ENCODE results near the gene DCAF7. TPM values are rescaled to one million over a fixed set of nuclear protein-coding genes. Genes with fewer than 3 reads are reported as not detected.

DCAF7 gene
- total RNA-seq, 6 experiments from 2014 or later, result 14.9 to 31.0 (median 26.7) TPM

DNA sequence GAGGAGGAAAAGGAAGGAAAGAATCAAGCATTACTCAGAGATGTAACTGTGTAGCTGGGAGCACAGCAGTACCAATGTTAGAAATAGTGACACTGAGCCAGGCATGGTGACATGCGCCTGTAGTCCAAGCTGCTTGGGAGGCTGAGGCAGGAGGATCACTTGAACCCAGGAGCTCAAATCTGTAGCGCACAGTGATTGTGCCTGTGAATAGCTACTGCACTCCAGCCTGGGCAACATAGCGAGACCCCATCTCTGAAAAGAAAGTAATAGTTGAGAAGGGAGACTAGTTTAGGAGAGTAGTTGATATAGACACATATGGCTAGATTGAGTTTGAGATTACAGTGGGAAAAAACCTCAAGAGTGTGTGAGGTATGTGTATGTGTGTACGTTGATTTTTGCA is 89.8 kb downstream of the DCAF7 start:
- Histone ChIP-seq H3K9me3 (no peaks in the 10 kb centered on the region), H3K27me3 (no peaks in the 10 kb centered on the region), H3K27ac (no peak overlapping the region), H3K36me3 (peaks cover 0 to 10% (median 0%) of the 10 kb centered on the region in 4 donors), H3K4me3 (no peak overlapping the region), H3K4me1 (no peaks in the 10 kb centered on the region)
- DNase-seq (no peak), ATAC-seq (no peak)
- WGBS (ENCODE audit: insufficient coverage, low coverage, low lambda C conversion rate, missing lambda C conversion rate), result 100% methylated on average over 2 of the region's 4 CpGs
- TF ChIP-seq, protein P1, sequence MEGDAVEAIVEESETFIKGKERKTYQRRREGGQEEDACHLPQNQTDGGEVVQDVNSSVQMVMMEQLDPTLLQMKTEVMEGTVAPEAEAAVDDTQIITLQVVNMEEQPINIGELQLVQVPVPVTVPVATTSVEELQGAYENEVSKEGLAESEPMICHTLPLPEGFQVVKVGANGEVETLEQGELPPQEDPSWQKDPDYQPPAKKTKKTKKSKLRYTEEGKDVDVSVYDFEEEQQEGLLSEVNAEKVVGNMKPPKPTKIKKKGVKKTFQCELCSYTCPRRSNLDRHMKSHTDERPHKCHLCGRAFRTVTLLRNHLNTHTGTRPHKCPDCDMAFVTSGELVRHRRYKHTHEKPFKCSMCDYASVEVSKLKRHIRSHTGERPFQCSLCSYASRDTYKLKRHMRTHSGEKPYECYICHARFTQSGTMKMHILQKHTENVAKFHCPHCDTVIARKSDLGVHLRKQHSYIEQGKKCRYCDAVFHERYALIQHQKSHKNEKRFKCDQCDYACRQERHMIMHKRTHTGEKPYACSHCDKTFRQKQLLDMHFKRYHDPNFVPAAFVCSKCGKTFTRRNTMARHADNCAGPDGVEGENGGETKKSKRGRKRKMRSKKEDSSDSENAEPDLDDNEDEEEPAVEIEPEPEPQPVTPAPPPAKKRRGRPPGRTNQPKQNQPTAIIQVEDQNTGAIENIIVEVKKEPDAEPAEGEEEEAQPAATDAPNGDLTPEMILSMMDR (IDR thresholded peaks at IDR 0.05), result no peak
- no peak for TF ChIP-seq POLR2A (IDR thresholded peaks at IDR 0.05)
- intact Hi-C loops (cut with DNase I), result no loop called here

DNA sequence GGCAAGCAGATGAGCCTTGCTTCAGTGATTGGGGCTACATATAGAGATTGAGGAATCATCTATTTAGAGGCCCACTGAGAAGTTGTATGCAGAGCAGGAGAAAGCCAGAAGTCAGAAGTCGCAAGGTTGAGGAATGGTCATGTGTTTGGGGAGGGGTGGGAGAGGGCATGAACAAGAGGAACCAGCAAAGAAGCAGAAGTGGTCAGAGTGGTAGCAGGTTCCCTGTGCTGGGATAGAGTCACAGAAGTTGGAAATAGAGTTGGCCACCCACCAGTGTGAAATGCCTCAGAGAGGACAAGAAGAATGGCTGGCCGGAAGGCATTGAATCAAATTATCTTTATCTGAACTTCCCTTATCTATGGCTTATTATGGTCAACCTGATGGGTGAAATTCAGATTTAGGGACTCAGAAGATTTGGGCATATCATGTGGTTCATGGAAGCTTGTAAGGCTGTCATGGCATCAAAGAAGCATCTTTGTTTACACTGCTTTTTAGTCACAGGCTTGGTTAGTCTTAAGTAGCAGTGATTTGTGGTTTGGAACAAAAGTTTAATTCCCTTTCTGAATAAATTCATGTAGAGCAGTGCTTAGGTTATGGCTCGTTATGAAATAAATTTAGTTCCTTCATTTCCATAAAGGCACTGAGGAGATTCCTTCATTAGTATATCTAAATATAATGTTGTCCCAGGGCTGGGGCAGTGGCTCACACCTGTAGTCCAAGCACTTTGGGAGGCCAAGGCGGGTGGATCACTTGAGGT is 91.6 kb downstream of the DCAF7 start:
- H3K27ac ChIP-seq, result no peak overlapping the region
- peaks cover 0 to 6% (median 0%) of the 10 kb centered on the region in 4 donors for H3K36me3 ChIP-seq
- TF ChIP-seq, protein P1 (IDR thresholded peaks at IDR 0.05), result no peak
- TF ChIP-seq POLR2A (IDR thresholded peaks at IDR 0.05), result no peak
- no peak overlapping the region for H3K4me3 ChIP-seq
- 64% methylated on average over 4 of the region's 4 CpGs for WGBS (ENCODE audit: insufficient coverage, low coverage, low lambda C conversion rate, missing lambda C conversion rate)
- no peak for DNase-seq
- intact Hi-C loops (cut with DNase I), result no loop called here
- H3K4me1 ChIP-seq, result no peaks in the 10 kb centered on the region
- ATAC-seq, result peak; percentile 59 to 82 (median 74)
- H3K27me3 ChIP-seq, result no peaks in the 10 kb centered on the region
- no peaks in the 10 kb centered on the region for H3K9me3 ChIP-seq

Small RNA genes within 50 kb of the gene (small RNA-seq; reads per million reads assigned to genes)
- 0 reads per million in 2 experiments for gene RNU6-288P

Other genes starting within 250 kb of the DCAF7 start
- gene CYB561, start 104.2 kb upstream of the DCAF7 start, total RNA-seq, result 10 to 100 TPM in 4 of 6 experiments, 1 to 10 TPM in 2; 7.4 to 21.9 (median 11.4) TPM
- gene ACE, start 73.4 kb upstream of the DCAF7 start, total RNA-seq, result 1 to 10 TPM in 5 of 6 experiments, under 1 TPM in 1; 0.75 to 9.4 (median 5.1) TPM
- not detected for gene KCNH6, start 27.1 kb upstream of the DCAF7 start, total RNA-seq
- gene TACO1, start 50.4 kb downstream of the DCAF7 start, total RNA-seq, result 10 to 100 TPM; 30.6 to 46.7 (median 35.5) TPM
- 10 to 100 TPM; 10.6 to 15.8 (median 13.0) TPM for gene MAP3K3, start 71.9 kb downstream of the DCAF7 start, total RNA-seq
- gene LIMD2, start 149.6 kb downstream of the DCAF7 start, total RNA-seq, result 1 to 10 TPM; 2.8 to 9.4 (median 5.2) TPM
- gene STRADA, start 191.3 kb downstream of the DCAF7 start, total RNA-seq, result 10 to 100 TPM in 5 of 6 experiments, 1 to 10 TPM in 1; 8.4 to 15.1 (median 13.0) TPM
- 10 to 100 TPM; 45.7 to 69.9 (median 63.6) TPM for gene CCDC47, start 223.1 kb downstream of the DCAF7 start, total RNA-seq
- gene DDX42, start 223.7 kb downstream of the DCAF7 start, total RNA-seq, result 10 to 100 TPM; 28.5 to 45.2 (median 36.2) TPM